HG03039 (cell line): ENCODE measurements around the gene EFNB3.
A peak's percentile ranks its signal among the peaks of the same experiment; 100 is the strongest.

Source experiments
- ATAC-seq: cut with Tn5 transposase; IDR thresholded peaks from one replicate; pipeline ENCODE4 v1.9.1; 2021; ENCODE audit warnings: mild to moderate bottlenecking, moderate library complexity; ENCODE audit not compliant: unreplicated experiment

EFNB3 gene, protein sequence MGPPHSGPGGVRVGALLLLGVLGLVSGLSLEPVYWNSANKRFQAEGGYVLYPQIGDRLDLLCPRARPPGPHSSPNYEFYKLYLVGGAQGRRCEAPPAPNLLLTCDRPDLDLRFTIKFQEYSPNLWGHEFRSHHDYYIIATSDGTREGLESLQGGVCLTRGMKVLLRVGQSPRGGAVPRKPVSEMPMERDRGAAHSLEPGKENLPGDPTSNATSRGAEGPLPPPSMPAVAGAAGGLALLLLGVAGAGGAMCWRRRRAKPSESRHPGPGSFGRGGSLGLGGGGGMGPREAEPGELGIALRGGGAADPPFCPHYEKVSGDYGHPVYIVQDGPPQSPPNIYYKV

GRCh38 chr17:7704601-7705268 is at the start of gene EFNB3:
Gene EFNB3 (plus strand): TSS chr17:7705202. CDS start chr17:7705599, 397 bp downstream.
- ATAC-seq = no peak

- no peak for ATAC-seq
These were observed 49.5 kb upstream of the EFNB3 start for GRCh38 chr17:7655541-7655840.

GRCh38 chr17:7656958-7657609 is 47.9 kb upstream of the EFNB3 start:
- ATAC-seq = no peak

GRCh38 chr17:7667656-7668406 is 37.2 kb upstream of the EFNB3 start:
- ATAC-seq = no peak

- ATAC-seq = no peak
These were observed 36.5 kb upstream of the EFNB3 start for GRCh38 chr17:7668482-7668881.

DNA sequence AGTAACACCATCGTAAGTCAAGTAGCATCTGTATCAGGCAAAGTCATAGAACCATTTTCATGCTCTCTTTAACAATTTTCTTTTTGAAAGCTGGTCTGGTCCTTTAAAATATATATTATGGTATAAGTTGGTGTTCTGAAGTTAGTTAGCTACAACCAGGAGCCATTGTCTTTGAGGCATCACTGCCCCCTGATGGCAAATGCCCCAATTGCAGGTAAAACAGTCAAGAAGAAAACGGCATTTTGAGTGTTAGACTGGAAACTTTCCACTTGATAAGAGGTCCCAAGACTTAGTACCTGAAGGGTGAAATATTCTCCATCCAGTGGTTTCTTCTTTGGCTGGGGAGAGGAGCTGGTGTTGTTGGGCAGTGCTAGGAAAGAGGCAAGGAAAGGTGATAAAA is 31.8 kb upstream of the EFNB3 start:
- ATAC-seq = no peak

GRCh38 chr17:7674934-7675333 is 30.1 kb upstream of the EFNB3 start:
- no peak for ATAC-seq

DNA sequence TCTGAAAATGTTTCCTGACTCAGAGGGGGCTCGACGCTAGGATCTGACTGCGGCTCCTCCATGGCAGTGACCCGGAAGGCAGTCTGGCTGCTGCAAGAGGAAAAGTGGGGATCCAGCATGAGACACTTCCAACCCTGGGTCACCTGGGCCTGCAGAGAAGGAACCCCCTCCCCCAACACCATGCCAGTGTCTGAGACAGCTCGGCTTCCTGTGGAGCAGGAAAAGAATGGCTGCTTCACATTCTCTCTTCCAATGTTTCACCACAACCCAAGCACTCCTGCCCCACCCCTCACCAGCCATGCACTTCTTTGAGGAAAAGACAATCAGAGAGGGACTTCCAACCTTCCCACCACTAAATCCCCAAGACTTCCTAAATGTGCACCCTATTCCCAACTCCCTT is 28.5 kb upstream of the EFNB3 start:
- no peak for ATAC-seq

GRCh38 chr17:7677388-7678067 is 27.5 kb upstream of the EFNB3 start:
- ATAC-seq = no peak

GRCh38 chr17:7684851-7685532 is 20.0 kb upstream of the EFNB3 start:
- no peak for ATAC-seq

DNA sequence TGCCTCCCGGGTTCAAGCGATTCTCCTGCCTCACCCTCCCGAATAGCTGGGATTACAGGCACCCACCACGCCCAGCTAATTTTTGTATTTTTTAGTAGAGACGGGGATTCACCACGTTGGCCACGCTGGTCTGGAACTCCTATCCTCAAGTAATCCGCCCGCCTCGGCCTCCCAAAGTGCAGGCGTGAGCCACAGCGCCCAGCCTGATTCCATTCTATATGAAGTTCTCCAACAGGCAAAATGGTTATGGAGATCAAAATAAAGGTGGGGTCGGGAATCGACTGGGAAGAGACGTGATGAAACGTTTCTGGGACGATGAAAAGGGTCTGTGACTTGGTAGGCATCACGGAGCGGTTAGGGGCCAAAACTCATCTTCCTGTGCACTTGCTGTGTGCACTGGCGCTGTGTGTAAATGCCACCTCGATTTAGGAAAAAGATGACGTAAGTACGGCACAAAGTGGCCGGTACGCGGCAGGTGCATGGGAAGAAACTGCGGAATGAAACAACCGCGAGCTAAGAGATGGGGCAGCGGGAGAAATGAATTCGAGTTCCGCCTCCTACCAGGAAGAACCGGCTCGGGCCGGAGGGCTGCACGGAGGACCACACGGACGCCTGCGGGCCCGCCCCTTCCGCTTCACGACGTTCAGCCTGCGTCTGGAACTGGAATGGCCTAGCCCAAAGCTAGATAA is 19.3 kb upstream of the EFNB3 start:
- ATAC-seq = peak; percentile 45

DNA sequence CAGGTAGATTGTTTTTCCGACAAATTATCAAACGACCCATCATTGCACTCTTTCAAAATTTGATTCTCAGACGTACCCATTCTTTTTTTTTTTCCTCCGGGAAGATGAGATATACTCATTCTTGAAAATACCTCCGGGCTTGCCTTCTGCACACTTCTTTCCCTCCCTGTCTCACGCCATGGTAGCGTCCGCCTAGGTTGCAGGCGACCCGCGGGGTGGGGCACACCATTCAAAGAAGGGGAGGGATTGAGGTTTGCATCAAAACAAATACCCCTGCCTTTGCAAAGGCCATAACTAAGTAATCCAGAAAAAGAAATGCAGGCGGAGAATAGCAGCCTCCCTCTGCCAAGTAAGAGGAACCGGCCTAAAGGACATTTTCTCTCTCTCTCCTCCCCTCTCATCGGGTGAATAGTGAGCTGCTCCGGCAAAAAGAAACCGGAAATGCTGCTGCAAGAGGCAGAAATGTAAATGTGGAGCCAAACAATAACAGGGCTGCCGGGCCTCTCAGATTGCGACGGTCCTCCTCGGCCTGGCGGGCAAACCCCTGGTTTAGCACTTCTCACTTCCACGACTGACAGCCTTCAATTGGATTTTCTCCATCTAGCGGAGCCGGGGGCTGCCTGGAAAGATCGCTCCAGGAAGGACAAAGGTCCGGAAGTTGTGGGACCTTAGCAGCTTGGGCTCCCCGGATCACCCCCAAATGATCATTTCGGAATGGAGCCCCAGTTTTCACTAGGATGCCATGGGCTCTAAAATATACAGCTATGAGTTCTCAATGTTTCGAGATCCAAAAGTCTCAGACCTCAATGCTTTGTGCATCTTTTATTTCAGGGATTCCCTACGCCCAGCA is 18.6 kb upstream of the EFNB3 start:
- ATAC-seq = peak; percentile 31

- peak; percentile 32 for ATAC-seq
These were observed 17.7 kb upstream of the EFNB3 start, which contains the start of gene TP53 for GRCh38 chr17:7687072-7687907. Gene TP53 (minus strand): TSS chr17:7687490. CDS start chr17:7676594, 10,896 bp downstream.

DNA sequence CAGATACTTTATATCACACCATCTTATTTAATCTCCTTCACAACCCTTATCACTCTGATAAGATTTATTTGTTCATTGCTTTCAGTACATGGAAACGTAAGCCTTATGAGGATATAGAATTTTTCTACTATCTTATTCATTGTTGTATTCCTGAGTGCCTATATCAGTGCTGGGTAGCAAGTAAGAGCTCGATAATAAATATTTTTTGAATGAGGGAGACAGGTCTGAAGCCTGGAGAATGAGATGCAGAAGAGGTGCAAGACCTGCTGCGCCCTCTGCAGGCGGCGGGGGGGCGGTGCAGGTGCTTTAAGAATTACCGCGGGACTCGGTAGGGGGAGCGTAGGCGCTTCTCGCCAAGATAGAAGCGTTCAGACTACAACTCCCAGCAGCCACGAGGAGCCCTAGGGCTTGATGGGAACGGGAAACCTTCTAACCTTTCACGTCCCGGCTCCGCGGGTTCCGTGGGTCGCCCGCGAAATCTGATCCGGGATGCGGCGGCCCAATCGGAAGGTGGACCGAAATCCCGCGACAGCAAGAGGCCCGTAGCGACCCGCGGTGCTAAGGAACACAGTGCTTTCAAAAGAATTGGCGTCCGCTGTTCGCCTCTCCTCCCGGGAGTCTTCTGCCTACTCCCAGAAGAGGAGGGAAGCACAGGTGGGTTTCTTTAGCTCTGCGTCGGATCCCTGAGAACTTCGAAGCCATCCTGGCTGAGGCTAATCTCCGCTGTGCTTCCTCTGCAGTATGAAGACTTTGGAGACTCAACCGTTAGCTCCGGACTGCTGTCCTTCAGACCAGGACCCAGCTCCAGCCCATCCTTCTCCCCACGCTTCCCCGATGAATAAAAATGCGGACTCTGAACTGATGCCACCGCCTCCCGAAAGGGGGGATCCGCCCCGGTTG is 16.8 kb upstream of the EFNB3 start, which contains the start of gene WRAP53:
WRAP53 (plus strand) TSS at position 570 of the 900 bp plus-strand sequence; CDS start at position 742, 172 bp downstream.
- ATAC-seq = peak; percentile 57

DNA sequence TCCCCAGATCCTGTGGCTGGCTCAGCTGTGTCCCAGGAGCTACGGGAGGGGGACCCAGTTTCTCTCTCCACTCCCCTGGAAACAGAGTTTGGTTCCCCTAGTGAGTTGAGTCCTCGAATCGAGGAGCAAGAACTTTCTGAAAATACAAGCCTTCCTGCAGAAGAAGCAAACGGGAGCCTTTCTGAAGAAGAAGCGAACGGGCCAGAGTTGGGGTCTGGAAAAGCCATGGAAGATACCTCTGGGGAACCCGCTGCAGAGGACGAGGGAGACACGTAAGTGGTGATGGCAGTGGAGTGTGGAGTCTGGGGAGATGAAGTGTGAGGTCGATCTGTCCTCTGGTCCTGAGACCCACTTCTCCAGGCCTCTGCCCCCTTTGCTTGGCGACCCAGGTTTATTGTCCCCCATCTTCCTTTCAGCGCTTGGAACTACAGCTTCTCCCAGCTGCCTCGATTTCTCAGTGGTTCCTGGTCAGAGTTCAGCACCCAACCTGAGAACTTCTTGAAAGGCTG is 16.1 kb upstream of the EFNB3 start:
- ATAC-seq = no peak

GRCh38 chr17:7695586-7695985 is 9.4 kb upstream of the EFNB3 start:
- no peak for ATAC-seq
